Stimulated activated CD8-positive, alpha-beta memory T cell treated with anti-CD3 and anti-CD28 coated beads, Interleukin-15, amount 100 ng/mL, for 48 hours (primary cell): ENCODE results near the gene WDR1.

ENCODE experiments used
- DNase-seq, 2 donors: peaks; one replicate each; pipeline ENCODE4 v3.0.0-alpha.2; 2020; ENCODE audit warnings: low read depth in 2 of 2

The WDR1 gene

GRCh38 chr4:10085828-10086505 lies 30.6 kb downstream of the WDR1 start:
- no peak for DNase-seq

DNA sequence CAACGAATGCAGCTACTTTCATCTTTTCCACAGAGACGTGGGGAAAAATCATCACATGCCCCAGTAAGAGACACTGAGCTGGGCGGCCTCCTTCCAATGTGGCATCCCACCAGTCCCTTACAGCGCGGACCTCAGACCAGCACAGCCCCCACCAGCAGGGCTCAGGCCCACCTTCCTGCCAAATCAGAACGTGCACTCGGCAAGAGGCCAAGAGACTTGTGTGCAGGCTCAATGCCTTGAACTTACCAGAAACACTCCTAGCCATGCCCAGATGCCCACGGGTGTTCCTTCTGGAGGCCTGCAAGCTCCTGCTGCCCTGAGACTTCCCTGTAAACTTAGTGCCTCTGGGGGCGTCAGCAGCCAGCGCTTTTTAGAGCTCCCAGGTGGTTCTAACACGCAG lies 31.2 kb downstream of the WDR1 start:
- DNase-seq: no peak

- DNase-seq: no peak
These were observed 31.8 kb downstream of the WDR1 start for GRCh38 chr4:10084651-10085358.

DNA sequence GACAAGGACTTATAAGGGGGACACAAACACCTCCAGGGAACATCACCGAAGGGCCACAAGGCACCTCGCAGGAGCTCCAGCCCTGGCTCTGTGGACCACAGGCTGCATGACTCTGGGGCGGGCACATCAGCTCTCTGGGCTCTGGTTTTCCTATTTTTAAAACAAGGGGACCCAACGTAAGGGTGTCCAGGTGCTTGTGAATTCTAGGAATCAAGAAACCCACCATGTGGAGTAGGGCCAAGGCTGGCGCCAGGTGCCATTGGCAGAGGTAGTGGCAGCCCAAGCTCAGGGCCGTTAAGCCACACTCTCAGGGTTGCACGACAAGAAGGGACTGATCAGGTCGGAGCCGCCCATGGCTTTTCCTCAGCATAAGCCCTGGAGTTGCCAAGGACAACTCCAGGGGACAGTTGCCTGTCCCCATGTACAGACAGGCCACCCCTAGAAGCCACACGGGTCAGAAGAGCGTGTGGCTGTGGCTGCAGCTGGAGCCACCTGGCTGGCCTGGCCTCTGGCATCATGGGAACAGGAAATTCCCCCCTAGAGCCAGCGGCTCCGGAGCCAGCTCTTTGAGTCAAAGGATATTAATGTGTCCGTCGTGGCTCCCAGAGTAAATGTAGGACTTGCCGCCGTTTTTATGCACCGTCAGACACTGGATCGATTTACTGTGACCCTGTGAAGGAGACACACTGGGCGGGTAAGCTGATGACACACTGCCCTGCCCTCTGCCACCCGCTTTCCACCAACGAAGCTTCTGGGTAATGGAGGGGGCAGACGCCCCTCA lies 32.5 kb downstream of the WDR1 start:
- no peak for DNase-seq

DNA sequence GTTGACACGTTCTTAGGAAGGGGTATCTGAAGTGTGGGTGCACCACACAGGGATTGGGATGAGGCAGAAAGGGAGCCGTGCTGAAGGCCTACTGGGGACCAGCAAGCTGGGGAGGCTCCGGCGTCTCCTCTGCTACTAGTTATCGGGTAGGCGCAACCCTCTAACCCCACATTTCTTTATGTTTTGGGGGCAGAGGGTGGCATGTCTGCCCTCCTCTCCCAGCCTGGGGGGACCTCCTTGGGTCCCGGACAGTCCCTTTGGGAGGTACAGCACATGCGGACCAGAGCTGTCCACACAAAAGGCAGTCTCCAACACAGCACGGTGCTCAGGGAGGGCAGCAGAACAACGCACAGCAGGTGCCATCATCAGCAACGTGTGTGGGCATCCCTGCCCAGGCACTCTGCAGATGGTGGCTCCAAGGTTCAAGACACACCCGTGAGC lies 33.2 kb downstream of the WDR1 start:
- DNase-seq: no peak

GRCh38 chr4:10082459-10083272 lies 33.9 kb downstream of the WDR1 start:
- no peak for DNase-seq

DNA sequence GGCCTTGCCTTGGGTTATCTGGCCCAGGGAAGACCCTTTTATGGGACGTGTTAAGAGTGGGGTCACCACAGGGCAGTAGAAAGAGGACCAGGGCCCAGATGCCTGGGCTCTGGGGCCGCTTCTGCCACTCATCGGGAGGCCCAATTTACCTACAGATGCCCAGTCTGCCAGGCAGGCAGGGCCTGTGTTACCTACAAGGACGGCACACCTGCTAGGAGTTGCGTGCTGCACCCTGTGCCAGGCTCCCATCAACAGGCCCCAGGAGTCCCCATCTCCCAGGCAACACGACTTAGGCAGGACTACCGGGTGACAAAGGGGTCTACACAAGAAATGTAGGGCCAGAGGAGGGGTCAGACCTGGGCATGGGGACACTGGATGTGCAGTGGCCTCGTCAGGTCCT lies 34.6 kb downstream of the WDR1 start:
- no peak for DNase-seq

GRCh38 chr4:10081218-10081606 lies 35.4 kb downstream of the WDR1 start:
- no peak for DNase-seq

GRCh38 chr4:10080589-10081217 lies 35.9 kb downstream of the WDR1 start:
- no peak for DNase-seq

- no peak for DNase-seq
These were observed 36.5 kb downstream of the WDR1 start for GRCh38 chr4:10079912-10080588.

DNA sequence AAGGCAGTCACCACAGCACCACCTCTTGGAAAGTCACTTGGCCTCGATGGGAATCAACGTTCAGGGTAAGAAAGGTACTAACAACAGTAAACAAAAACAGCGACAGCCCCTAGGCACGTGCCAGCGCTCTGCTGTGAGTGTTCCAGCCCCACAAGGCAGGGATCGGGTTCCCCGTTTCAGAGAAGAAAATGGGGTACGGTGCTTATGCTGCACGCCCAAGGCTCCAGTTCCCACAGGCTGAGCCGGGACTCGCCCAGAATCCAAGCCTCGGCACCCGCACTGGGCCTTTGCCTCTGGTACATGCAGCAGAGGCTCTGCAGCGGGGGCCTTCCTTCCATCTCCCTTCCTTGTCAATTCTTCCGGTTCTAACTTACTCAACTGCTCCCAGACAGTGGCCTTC lies 37.3 kb downstream of the WDR1 start:
- no peak for DNase-seq

DNA sequence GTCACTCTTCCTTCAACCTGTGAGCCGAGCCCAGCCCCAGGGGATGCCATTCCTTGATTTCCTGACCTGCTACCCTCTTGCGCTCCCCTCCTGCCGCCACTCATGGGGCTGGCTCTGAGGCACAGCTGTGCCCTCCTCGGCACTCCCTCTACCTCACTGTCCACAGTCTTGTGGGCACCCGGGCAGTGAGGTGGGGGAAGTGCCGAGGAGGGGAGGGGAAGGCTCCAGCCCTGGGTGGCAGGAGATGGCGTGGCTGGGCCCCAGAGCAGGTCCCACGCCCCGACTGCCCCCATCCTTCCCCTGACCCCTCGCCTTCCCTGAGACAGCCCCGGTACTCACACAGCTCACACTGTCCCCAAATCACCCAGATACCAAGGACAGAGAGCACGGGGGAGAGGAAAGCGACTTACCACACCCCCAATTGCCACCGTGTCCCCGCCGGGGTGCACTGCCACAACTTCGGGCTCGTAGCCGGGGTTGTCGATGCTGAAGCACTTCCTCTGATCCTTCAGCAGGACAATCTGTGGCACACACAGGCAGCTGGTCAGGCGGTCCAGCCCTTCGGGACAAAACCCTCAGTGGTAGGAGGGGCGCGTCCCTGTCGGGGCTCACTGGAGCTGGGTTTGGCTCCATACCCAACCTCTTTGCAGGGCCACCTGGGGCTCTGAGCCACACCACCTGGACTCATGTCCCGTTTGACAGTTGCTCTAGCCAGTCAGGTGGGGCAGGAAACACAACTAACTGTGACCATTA lies 37.9 kb downstream of the WDR1 start:
- DNase-seq: no peak

DNA sequence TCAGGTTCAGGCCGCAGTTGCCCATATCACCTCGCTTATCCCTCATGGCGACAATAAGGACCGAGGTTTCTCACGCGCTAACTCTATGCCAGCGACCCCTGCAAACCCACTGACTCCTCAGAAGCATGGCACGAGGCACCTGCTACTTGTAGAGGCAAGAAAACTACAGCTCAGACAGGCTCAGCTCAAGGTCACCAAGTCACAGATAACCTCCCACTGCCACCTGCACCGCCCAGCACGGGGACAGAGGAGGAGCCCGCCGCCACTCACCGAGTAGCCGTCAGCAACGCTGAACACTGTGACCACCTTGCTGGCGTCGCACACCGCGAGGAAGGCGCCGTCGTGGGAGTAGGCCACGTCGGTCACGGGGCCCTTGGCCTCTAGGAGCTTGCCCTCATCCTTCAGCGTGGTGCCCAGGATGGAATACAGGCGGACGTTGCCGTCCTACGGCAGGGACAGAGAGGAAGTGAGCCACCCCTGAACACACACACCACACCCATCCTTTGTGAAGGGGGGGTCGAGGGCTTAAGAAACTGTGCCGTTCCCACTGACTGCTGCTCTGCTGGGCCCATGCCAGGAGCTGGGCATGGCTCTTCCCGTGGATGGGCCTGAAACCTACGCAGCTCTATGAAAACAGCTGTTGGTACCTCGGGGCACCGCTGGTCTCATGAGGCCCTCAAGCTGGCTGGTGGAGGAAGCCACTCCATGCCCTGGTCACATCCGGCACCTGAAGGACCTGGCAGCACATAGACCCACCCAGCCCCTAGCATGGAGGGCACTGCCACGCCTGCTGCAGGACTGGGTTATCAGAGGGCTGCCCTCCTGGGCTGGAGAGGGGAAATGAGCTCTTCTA lies 38.9 kb downstream of the WDR1 start:
- DNase-seq: no peak

DNA sequence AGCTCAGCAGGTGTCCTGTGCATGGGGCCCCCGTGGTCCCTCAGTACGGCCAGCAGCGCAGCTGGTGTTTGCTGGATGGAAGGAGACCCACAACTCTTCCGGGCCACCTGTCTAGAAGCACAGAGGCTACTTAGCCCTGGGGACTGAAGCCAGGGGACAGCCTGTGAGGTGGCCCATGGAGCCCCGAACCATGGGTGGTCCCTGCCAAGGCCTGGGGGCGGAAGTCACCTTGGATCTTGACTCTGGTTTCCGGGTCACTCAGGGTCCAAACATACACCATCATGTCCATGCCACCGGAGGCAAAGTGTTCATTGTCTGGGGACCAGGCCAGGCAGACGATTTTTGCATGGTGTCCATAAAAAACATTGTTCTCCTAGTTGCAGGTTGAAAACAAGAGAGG lies 39.5 kb downstream of the WDR1 start:
- DNase-seq: no peak

DNA sequence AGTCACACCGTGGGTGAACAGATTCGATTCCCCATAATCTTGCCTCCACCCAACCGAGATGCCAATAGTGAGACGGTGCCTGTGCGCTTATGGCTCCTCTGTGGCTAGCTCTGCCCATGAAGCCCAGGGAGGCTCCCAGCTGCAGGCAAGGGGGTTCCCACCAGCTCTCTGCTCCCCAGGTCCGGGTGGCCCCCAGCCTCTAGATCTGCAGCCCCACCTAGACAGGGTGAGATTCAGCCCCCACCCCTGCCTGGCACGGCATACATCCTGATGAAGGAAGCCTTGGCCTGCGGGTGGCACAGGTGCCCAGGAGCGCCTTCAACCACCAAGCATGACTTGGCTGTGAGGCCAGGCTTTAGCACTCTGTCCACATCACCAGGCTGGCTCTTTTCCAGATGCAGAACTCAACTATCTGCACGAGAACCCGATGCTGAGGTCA lies 40.6 kb downstream of the WDR1 start:
- no peak for DNase-seq

- no peak for DNase-seq
These were observed 41.3 kb downstream of the WDR1 start for GRCh38 chr4:10075158-10075863.

DNA sequence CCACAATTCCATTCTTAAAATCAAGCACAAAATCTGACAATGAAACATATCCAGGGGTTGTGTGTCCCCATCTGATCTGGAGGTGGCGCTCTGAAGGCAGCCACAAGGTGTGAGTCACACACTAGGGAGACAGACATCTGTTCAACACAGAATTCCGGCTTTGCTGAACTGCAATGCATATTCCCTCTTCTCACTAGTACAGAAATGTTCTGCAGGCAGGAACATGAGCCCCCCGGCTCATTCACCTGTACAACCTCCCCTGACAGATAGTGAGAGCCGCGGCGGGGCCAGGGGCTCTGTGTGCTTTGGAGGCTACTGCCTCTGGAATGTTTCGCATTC lies 41.9 kb downstream of the WDR1 start:
- DNase-seq: no peak

- no peak for DNase-seq
These were observed 42.4 kb downstream of the WDR1 start for GRCh38 chr4:10074076-10074766.
